ENCODE data around the gene ATP2B2.

ATP2B2 gene

DNA sequence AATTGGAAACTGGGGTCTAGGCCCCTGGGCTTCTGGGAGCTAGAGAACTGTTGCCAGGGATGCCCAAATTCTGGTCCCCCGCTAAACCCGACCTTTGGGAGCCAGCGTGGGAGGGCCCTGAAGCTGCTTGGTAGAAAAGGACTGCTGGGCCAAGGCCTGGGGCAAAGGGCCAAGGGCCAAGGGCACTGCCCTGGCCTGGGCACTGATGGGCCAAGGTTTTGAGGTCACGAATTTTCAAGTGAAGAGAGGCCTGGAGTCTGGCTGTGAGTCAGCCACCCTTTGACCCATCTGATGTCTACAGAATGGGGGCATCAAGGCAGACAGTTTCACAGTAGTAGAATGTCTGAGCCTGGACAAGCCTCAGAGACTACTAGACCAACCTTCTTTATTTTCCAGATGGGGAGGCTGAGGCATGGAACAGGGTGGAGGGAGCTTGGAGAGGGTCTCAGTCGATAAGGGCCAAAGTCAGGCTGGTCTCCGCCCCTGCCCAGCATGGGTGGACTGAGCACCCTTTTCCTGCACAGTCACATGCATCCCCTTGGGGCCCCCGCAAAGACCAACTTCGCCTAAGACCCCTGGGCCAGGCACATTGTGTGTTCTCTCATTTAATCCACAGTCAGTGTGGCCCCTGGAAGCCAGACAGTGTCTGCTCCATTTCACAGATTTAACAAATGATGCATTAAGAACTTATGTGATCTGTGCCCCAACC lies 66.3 kb downstream of the ATP2B2 start:
- no peaks in the 10 kb centered on the region for H3K36me3 ChIP-seq (ENCODE audit: insufficient read depth, insufficient read length, low read length)
- no peaks in the 10 kb centered on the region for H3K27me3 ChIP-seq (ENCODE audit: insufficient read depth, insufficient read length)
- no peaks in the 10 kb centered on the region for H3K9me3 ChIP-seq (ENCODE audit: insufficient read depth, low read length)
- H3K4me1 ChIP-seq (ENCODE audit: insufficient read depth, insufficient read length) = peaks cover 8% of the 10 kb centered on the region
- no peak for DNase-seq (ENCODE audit: low read depth, low spot score)
- no peak for TF ChIP-seq SUZ12 (IDR thresholded peaks at IDR 0.05; ENCODE audit: extremely low read depth, insufficient read depth, insufficient read length)
- no peak for TF ChIP-seq ZNF274 (IDR thresholded peaks at IDR 0.05; ENCODE audit: low read depth, low read length)
- no peak for TF ChIP-seq YY1 (IDR thresholded peaks at IDR 0.05; ENCODE audit: insufficient read depth, insufficient read length)
- no peak overlapping the region for H3K4me3 ChIP-seq (ENCODE audit: insufficient read length, low read depth)
- no peak overlapping the region for H3K9ac ChIP-seq (ENCODE audit: insufficient read length, low read depth)

DNA sequence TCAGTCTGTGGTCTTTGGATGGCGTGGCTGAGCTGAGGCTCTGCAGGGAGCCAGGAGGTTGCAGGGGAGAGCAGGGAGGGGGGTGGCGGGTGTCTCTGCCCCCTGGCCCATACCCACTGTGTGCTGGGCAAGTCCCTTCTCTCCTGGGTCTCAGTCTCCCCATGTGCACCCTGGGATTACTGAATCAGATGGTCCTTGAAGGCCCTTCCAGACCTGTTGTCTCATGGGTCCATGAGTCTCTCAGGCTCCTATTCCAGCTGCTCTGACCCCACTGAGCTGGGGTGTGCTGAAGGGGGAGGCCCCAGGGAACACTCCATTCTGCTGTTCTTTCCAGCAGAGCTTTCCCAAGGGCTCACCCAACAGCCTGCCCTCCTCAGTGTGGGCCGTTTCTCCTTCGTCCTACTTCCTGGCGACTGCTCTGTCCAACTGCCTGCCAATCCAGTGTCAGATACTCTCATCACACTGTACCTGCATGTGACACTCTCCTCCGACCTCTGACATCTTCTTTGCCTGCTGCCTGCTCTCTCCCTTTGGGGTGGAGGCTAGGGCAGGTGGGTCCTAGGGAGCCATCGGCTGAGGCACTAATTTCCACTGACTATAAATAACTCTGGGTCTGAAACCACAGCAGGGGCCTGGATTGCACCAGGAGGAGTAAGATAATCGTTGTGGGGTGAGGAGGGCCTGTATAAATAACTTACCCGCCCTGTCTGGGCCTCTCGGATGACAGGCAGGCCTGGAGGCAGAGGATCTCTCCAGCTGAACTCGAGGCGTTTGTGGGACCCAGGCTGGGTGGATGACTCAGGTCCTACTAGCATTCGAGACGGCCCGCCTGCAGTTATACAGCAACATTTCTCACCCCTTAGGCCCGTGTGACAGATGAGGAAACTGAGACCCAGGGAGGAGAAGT lies 67.1 kb downstream of the ATP2B2 start:
- H3K4me3 ChIP-seq (ENCODE audit: insufficient read length, low read depth) = no peak overlapping the region
- TF ChIP-seq YY1 (IDR thresholded peaks at IDR 0.05; ENCODE audit: insufficient read depth, insufficient read length) (no peak), ZNF274 (IDR thresholded peaks at IDR 0.05; ENCODE audit: low read depth, low read length) (no peak), SUZ12 (IDR thresholded peaks at IDR 0.05; ENCODE audit: extremely low read depth, insufficient read depth, insufficient read length) (no peak)
- no peaks in the 10 kb centered on the region for H3K27me3 ChIP-seq (ENCODE audit: insufficient read depth, insufficient read length)
- peaks cover 8% of the 10 kb centered on the region for H3K4me1 ChIP-seq (ENCODE audit: insufficient read depth, insufficient read length)
- no peak overlapping the region for H3K9ac ChIP-seq (ENCODE audit: insufficient read length, low read depth)
- no peaks in the 10 kb centered on the region for H3K36me3 ChIP-seq (ENCODE audit: insufficient read depth, insufficient read length, low read length)
- H3K9me3 ChIP-seq (ENCODE audit: insufficient read depth, low read length) = no peaks in the 10 kb centered on the region
- no peak for DNase-seq (ENCODE audit: low read depth, low spot score)

DNA sequence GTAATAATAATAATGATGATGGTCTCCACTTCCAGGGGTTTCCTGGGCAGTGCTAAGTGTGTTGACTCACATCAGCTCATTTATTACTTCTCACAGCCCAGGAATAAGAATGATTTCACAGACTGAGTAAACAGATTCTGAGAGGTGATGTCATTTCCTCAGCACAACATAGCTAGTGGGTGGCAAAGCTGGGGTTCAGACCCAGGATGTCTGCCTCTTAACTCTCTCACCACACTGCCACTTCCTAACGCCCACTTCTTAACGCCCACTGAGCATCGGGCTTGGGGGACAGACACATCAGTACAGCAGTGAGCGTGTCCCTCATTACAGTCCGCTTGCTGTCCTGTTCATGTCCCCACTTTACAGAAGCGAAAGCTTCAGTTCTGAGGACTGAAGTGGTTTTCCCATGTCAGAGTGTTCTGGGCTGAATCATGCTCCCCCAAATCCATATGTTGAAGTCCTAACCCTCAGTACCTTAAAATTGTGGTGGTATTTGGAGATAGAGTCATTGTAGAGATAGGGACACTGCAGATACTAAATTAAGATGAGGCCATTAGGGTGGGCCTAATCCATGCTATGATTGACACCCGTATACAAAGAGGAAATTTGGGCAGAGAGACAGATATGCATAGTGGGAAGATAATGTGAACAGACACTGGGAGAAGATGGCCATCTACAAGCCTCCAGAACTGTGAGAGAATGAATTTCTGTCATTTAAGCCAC lies 68.0 kb downstream of the ATP2B2 start:
- TF ChIP-seq ZNF274 (IDR thresholded peaks at IDR 0.05; ENCODE audit: low read depth, low read length) (no peak), SUZ12 (IDR thresholded peaks at IDR 0.05; ENCODE audit: extremely low read depth, insufficient read depth, insufficient read length) (no peak), YY1 (IDR thresholded peaks at IDR 0.05; ENCODE audit: insufficient read depth, insufficient read length) (no peak)
- DNase-seq (ENCODE audit: low read depth, low spot score) = no peak
- no peak overlapping the region for H3K4me3 ChIP-seq (ENCODE audit: insufficient read length, low read depth)
- H3K36me3 ChIP-seq (ENCODE audit: insufficient read depth, insufficient read length, low read length) = no peaks in the 10 kb centered on the region
- H3K4me1 ChIP-seq (ENCODE audit: insufficient read depth, insufficient read length) = peaks cover 8% of the 10 kb centered on the region
- no peak overlapping the region for H3K9ac ChIP-seq (ENCODE audit: insufficient read length, low read depth)
- H3K27me3 ChIP-seq (ENCODE audit: insufficient read depth, insufficient read length) = no peaks in the 10 kb centered on the region
- H3K9me3 ChIP-seq (ENCODE audit: insufficient read depth, low read length) = no peaks in the 10 kb centered on the region

DNA sequence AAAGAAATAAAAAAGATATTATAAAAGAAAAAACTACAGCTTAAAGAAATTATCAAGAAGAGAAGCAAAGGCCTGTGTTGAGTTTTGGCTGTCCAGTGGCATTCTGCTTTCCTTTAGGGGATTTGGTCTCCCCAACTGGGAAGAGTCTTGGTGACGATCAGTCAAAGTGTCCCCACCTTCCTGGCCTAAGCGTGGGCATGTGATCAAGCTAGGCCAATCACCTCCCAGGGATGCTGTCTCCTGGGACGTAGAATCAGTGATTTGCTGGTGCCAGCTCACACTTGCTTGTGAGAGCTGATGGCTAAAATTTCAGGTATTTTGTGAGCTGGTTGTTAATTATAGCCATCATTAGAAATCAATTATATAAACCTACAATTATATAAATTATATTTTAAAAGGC lies 69.5 kb downstream of the ATP2B2 start:
- H3K4me1 ChIP-seq (ENCODE audit: insufficient read depth, insufficient read length) = peaks cover 8% of the 10 kb centered on the region

DNA sequence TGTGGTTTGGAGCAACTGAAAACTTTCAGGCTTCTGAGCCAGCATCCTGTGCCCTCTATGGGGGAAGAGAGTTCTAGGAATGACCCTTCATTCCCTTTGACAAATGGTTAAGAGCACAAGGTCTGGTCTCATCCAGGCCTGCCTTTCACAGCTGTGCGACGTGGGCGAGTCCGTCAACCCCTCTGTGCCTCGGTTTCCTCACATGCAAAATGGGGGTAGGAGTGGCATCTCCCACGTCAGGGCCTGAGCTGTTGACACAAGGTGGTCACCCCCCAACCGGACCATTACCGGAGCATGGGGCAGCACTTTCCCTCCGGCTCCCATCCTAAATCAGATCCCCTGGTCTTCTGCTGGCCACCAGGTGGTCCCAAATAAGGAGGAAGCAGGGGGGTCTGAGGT lies 70.4 kb downstream of the ATP2B2 start:
- no peak for DNase-seq (ENCODE audit: low read depth, low spot score)
- Histone ChIP-seq H3K27me3 (ENCODE audit: insufficient read depth, insufficient read length) (no peaks in the 10 kb centered on the region), H3K4me3 (ENCODE audit: insufficient read length, low read depth) (no peak overlapping the region), H3K9me3 (ENCODE audit: insufficient read depth, low read length) (no peaks in the 10 kb centered on the region), H3K36me3 (ENCODE audit: insufficient read depth, insufficient read length, low read length) (no peaks in the 10 kb centered on the region), H3K4me1 (ENCODE audit: insufficient read depth, insufficient read length) (peaks cover 8% of the 10 kb centered on the region), H3K9ac (ENCODE audit: insufficient read length, low read depth) (no peak overlapping the region)
- no peak for TF ChIP-seq ZNF274 (IDR thresholded peaks at IDR 0.05; ENCODE audit: low read depth, low read length)
- TF ChIP-seq SUZ12 (IDR thresholded peaks at IDR 0.05; ENCODE audit: extremely low read depth, insufficient read depth, insufficient read length) = no peak
- TF ChIP-seq YY1 (IDR thresholded peaks at IDR 0.05; ENCODE audit: insufficient read depth, insufficient read length) = no peak

More for the DNA sequence above, 69.5 kb downstream of the ATP2B2 start:
- Histone ChIP-seq H3K36me3 (ENCODE audit: insufficient read depth, insufficient read length, low read length) (no peaks in the 10 kb centered on the region), H3K9me3 (ENCODE audit: insufficient read depth, low read length) (no peaks in the 10 kb centered on the region), H3K9ac (ENCODE audit: insufficient read length, low read depth) (no peak overlapping the region), H3K27me3 (ENCODE audit: insufficient read depth, insufficient read length) (no peaks in the 10 kb centered on the region), H3K4me3 (ENCODE audit: insufficient read length, low read depth) (no peak overlapping the region)
- DNase-seq (ENCODE audit: low read depth, low spot score) = no peak
- TF ChIP-seq SUZ12 (IDR thresholded peaks at IDR 0.05; ENCODE audit: extremely low read depth, insufficient read depth, insufficient read length) (no peak), YY1 (IDR thresholded peaks at IDR 0.05; ENCODE audit: insufficient read depth, insufficient read length) (no peak), ZNF274 (IDR thresholded peaks at IDR 0.05; ENCODE audit: low read depth, low read length) (no peak)

DNA sequence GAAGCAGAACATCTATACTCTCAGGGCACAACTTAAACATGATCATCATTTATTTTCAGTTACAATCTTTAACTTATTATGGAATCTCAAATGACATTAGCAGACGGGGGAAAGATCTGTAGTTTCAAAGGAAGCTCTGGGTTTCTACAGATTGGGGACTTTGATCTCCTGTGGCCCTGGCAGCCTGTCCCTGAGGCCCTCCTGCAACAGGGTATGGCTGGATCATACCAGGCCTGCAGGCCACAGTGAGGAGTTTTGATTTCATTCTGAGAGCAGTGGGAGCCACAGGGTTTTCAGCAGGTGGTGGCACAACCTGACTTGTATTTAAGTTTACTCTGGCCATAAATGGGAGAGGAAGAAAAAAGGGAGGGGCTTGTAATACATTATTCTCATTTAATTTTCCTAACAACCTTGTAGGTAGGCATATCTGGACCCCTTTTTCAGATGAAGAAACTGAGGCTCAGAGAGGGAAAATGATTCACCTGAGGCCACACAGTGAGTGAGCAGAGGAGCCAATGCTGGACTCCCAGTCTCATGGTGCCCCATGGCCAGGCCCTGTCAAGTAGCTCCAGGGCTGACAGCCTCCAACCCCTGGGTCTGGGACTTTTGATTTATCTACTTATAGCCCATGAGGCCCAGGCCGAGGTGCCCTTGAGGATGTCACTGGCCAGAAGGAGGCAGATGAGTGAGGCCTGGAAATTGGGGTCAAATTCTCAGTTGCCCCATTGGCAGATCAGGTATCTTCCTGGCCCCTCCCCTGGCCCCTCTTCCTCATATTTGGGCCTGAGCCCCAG lies 71.0 kb downstream of the ATP2B2 start:
- H3K4me3 ChIP-seq (ENCODE audit: insufficient read length, low read depth) = no peak overlapping the region
- no peaks in the 10 kb centered on the region for H3K27me3 ChIP-seq (ENCODE audit: insufficient read depth, insufficient read length)
- no peaks in the 10 kb centered on the region for H3K9me3 ChIP-seq (ENCODE audit: insufficient read depth, low read length)
- H3K36me3 ChIP-seq (ENCODE audit: insufficient read depth, insufficient read length, low read length) = no peaks in the 10 kb centered on the region
- TF ChIP-seq ZNF274 (IDR thresholded peaks at IDR 0.05; ENCODE audit: low read depth, low read length) = no peak
- no peak for TF ChIP-seq SUZ12 (IDR thresholded peaks at IDR 0.05; ENCODE audit: extremely low read depth, insufficient read depth, insufficient read length)
- no peak for DNase-seq (ENCODE audit: low read depth, low spot score)
- peaks cover 8% of the 10 kb centered on the region for H3K4me1 ChIP-seq (ENCODE audit: insufficient read depth, insufficient read length)
- no peak overlapping the region for H3K9ac ChIP-seq (ENCODE audit: insufficient read length, low read depth)
